ENCODE data around the gene CIZ1. TPM values are rescaled to one million over a fixed set of nuclear protein-coding genes. Genes with fewer than 3 reads are reported as not detected.

Gene CIZ1
- total and polyA plus RNA-seq, 9 of the 15 experiments (the other 6 are each of a cell fraction or from before 2014, with no cell fraction given): 6.6 to 329 (median 87.8) TPM

DNA sequence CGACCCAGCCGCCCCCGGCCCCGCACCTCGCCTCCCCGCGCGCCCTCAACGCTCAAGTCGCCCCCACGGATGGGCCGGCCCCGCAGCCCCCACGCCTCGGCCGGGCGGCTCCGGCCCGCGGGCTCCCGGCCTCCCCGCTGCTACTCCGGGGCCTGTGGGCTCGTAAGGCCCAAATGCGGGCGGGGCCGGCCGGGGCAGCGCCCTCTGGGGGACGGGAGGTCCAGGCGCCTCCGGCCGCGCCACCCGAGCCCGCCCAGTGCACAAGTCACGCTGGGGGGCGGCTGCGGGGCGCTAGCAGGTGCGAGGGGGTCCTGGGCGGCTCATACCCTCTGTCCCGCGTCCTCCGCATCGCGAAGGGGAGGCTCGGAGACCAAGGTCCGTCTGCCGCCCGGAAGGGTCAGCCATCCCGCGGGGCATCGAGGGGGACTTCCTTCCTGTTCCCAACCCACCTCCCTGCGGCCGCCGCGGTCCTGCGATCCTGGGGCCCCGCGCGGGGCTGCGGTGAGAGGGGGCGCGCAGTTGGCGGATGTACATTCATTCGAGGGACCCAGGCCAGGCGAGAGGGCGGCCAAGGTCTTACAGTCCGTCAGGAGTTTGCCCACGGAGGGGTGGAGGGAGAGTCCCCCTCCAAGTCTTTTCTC, at the start of gene CIZ1 (continued):
- no peak for TF ChIP-seq SIRT6 (IDR thresholded peaks at IDR 0.05; ENCODE audit: low read depth, low read length)
- peak; percentile 88 for TF ChIP-seq SMAD4 (CRISPR knock-in tag; conservative IDR thresholded peaks at IDR 0.05)
- TF ChIP-seq, protein P1, sequence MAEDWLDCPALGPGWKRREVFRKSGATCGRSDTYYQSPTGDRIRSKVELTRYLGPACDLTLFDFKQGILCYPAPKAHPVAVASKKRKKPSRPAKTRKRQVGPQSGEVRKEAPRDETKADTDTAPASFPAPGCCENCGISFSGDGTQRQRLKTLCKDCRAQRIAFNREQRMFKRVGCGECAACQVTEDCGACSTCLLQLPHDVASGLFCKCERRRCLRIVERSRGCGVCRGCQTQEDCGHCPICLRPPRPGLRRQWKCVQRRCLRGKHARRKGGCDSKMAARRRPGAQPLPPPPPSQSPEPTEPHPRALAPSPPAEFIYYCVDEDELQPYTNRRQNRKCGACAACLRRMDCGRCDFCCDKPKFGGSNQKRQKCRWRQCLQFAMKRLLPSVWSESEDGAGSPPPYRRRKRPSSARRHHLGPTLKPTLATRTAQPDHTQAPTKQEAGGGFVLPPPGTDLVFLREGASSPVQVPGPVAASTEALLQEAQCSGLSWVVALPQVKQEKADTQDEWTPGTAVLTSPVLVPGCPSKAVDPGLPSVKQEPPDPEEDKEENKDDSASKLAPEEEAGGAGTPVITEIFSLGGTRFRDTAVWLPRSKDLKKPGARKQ (CRISPR knock-in tag; IDR thresholded peaks at IDR 0.05): no peak
- TF ChIP-seq FOS (IDR thresholded peaks at IDR 0.05; ENCODE audit: extremely low read depth, insufficient read length): no peak
- no peak for TF ChIP-seq RERE (CRISPR knock-in tag; IDR thresholded peaks at IDR 0.05; ENCODE audit: borderline replicate concordance)
- TF ChIP-seq SP2 (IDR thresholded peaks at IDR 0.05; ENCODE audit: extremely low read depth, low read depth, low read length, poor library complexity, severe bottlenecking): peak; percentile 97
- no peak for TF ChIP-seq HMGN3 (IDR thresholded peaks at IDR 0.05; ENCODE audit: borderline replicate concordance, extremely low read depth, insufficient read length, low read depth, low read length)
- TF ChIP-seq ZNF79 (CRISPR knock-in tag; IDR thresholded peaks at IDR 0.05; ENCODE audit: low read depth): no peak
- peak; percentile 50; the same call in 1 of the 2 replicates for TF ChIP-seq ZNF655 (CRISPR knock-in tag; IDR thresholded peaks at IDR 0.05)
- no peak for TF ChIP-seq ZNF165 (CRISPR knock-in tag; IDR thresholded peaks at IDR 0.05; ENCODE audit: borderline replicate concordance)
- TF ChIP-seq SAFB (IDR thresholded peaks at IDR 0.05; ENCODE audit: borderline replicate concordance, low read depth, low read length): peak; percentile 83
- peak; percentile 98 for TF ChIP-seq CXXC5 (CRISPR knock-in tag; IDR thresholded peaks at IDR 0.05)
- TF ChIP-seq ZNF24 (IDR thresholded peaks at IDR 0.05): no peak
- TF ChIP-seq, protein P2, sequence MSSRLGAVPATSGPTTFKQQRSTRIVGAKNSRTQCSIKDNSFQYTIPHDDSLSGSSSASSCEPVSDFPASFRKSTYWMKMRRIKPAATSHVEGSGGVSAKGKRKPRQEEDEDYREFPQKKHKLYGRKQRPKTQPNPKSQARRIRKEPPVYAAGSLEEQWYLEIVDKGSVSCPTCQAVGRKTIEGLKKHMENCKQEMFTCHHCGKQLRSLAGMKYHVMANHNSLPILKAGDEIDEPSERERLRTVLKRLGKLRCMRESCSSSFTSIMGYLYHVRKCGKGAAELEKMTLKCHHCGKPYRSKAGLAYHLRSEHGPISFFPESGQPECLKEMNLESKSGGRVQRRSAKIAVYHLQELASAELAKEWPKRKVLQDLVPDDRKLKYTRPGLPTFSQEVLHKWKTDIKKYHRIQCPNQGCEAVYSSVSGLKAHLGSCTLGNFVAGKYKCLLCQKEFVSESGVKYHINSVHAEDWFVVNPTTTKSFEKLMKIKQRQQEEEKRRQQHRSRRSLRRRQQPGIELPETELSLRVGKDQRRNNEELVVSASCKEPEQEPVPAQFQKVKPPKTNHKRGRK (tag; IDR thresholded peaks at IDR 0.05): no peak
- no peak for TF ChIP-seq ZNF143 (CRISPR knock-in tag; IDR thresholded peaks at IDR 0.05)
- TF ChIP-seq ZSCAN32 (CRISPR knock-in tag; IDR thresholded peaks at IDR 0.05): peak; percentile 70; the same call in 1 of the 2 replicates
- no peak; the same call in 1 of the 2 replicates for TF ChIP-seq KDM2B (CRISPR knock-in tag; IDR thresholded peaks at IDR 0.05)
- no peak for TF ChIP-seq MCM7 (IDR thresholded peaks at IDR 0.05)
- TF ChIP-seq NCOR1 (IDR thresholded peaks at IDR 0.05): no peak

Measured in K562 (cell line).